ENCODE data around the gene ABAT.

DNA sequence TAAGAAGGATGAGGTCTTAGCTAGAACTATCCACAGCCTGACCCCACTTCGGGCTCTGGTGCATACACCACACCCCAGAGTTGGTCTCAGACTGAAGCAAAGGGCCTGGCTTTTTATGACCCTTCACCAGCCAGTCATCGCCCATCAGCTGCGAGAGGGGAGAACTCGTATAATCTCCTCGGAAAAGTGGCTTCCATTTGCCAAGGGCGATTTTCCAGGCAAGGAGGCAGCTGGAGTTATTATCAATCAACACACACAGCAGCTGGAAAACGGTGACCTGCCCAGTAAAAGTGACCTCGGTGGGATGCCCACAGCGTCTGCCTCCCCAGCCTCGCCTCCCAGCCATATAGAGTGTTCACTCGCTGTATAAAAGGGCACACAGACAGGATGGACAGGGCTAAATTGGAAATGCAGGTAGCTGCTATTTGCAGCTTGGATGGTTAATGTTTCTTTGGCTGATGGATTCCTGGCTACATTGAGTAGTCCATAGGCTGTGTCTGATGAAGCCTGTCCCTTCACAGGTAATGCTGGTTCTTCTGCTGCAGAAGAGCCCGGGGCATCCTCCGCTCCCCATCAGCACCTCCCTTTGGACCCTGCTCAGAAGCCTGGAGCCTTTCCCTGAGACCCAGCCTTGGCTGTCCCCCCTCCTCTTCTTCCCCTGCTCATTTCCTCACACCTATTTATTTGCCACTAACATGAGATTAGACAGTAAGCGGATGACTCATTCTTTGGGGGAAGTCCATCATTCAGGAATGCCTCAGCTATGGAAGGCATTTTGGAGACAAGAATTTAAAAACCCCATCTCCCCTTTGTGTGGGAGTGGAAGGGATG lies 77.3 kb downstream of the ABAT start:
- TF ChIP-seq CTCF (IDR thresholded peaks at IDR 0.05) (no peak), POLR2A (IDR thresholded peaks at IDR 0.05) (no peak), EP300 (IDR thresholded peaks at IDR 0.05) (no peak)

All from tibial nerve (tissue), 4 donors.